Colonic mucosa (tissue), 4 donors: ENCODE data around the gene DNAH2. TPM values are rescaled to one million over a fixed set of nuclear protein-coding genes. Genes with fewer than 3 reads are reported as not detected.

Experiments
- DNase-seq: peaks from one replicate; pipeline ENCODE4 v3.0.0-alpha.2; 2020
- H3K27ac ChIP-seq: fragments of 200-600 bp; one replicate; pipeline ENCODE4 v1.8.0; 2021
- H3K27me3 ChIP-seq: fragments of 200-600 bp; one replicate; pipeline ENCODE4 v1.8.0; 2021
- H3K36me3 ChIP-seq: fragments of 200-600 bp; one replicate; pipeline ENCODE4 v1.8.0; 2021
- H3K4me1 ChIP-seq: fragments of 200-600 bp; one replicate; pipeline ENCODE4 v1.8.0; 2021; ENCODE audit warnings: mild to moderate bottlenecking
- H3K4me3 ChIP-seq: fragments of 200-600 bp; one replicate; pipeline ENCODE4 v1.8.0; 2021
- H3K9ac ChIP-seq, 2 donors: one replicate each; pipeline ENCODE4 v1.7.0; 2013; ENCODE audit warnings: control low read depth in 2 of 2, low read depth in 2 of 2, low read length in 2 of 2
- H3K9me3 ChIP-seq: fragments of 200-600 bp; one replicate; pipeline ENCODE4 v1.8.0; 2021
- intact Hi-C: fragments of 100-400 bp; cut with DNase I; formaldehyde crosslinking; loops from one replicate; pipeline ENCODE4 v1.14.1; 2022
- total RNA-seq, 2 donors: library from RNA; stranded (reverse); fragmentation: NEBNext Ultra II Directional in 1 of 2; extraction: Animal tissue kit (Norgen Biotek cat#: 25700) in 1 of 2; gene quantifications; one replicate each; pipeline ENCODE4 v1.2.1, GENCODE V29; 2021
- TF ChIP-seq, protein P1 (sequence below): fragments of 200-600 bp; IDR thresholded peaks from one replicate; pipeline ENCODE4 v1.8.0; 2022; ENCODE audit warnings: antibody characterized with exemption, mild to moderate bottlenecking
- donor health status: healthy.
- donor health status: DM: no; HTN: no; CAD: no.
- donor health status: DM: no; HTN: no; CAD: no.

Gene DNAH2
- total RNA-seq, 2 donors from 2014 or later, result 0.32 to 0.62 TPM

DNA sequence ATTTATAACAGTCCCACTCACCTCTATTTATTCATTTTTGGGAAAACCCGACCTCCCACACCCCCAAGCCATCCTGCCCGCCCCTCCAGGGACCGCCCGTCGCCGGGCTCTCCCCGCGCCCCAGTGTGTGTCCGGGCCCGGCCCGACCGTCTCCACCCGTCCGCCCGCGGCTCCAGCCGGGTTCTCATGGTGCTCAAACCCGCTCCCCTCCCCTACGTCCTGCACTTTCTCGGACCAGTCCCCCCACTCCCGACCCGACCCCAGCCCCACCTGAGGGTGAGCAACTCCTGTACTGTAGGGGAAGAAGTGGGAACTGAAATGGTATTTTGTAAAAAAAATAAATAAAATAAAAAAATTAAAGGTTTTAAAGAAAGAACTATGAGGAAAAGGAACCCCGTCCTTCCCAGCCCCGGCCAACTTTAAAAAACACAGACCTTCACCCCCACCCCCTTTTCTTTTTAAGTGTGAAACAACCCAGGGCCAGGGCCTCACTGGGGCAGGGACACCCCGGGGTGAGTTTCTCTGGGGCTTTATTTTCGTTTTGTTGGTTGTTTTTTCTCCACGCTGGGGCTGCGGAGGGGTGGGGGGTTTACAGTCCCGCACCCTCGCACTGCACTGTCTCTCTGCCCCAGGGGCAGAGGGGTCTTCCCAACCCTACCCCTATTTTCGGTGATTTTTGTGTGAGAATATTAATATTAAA is 136.7 kb downstream of the DNAH2 start:
- H3K4me3 ChIP-seq, result no peak overlapping the region
- no peak overlapping the region for H3K27ac ChIP-seq
- no peaks in the 10 kb centered on the region for H3K27me3 ChIP-seq
- peaks cover 20% of the 10 kb centered on the region for H3K4me1 ChIP-seq
- H3K36me3 ChIP-seq, result peaks cover 16% of the 10 kb centered on the region
- DNase-seq, result no peak
- no peaks in the 10 kb centered on the region for H3K9me3 ChIP-seq
- TF ChIP-seq, protein P1, sequence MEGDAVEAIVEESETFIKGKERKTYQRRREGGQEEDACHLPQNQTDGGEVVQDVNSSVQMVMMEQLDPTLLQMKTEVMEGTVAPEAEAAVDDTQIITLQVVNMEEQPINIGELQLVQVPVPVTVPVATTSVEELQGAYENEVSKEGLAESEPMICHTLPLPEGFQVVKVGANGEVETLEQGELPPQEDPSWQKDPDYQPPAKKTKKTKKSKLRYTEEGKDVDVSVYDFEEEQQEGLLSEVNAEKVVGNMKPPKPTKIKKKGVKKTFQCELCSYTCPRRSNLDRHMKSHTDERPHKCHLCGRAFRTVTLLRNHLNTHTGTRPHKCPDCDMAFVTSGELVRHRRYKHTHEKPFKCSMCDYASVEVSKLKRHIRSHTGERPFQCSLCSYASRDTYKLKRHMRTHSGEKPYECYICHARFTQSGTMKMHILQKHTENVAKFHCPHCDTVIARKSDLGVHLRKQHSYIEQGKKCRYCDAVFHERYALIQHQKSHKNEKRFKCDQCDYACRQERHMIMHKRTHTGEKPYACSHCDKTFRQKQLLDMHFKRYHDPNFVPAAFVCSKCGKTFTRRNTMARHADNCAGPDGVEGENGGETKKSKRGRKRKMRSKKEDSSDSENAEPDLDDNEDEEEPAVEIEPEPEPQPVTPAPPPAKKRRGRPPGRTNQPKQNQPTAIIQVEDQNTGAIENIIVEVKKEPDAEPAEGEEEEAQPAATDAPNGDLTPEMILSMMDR, result no peak
- intact Hi-C loops, result no loop called here
- H3K9ac ChIP-seq, result no peak overlapping the region

DNA sequence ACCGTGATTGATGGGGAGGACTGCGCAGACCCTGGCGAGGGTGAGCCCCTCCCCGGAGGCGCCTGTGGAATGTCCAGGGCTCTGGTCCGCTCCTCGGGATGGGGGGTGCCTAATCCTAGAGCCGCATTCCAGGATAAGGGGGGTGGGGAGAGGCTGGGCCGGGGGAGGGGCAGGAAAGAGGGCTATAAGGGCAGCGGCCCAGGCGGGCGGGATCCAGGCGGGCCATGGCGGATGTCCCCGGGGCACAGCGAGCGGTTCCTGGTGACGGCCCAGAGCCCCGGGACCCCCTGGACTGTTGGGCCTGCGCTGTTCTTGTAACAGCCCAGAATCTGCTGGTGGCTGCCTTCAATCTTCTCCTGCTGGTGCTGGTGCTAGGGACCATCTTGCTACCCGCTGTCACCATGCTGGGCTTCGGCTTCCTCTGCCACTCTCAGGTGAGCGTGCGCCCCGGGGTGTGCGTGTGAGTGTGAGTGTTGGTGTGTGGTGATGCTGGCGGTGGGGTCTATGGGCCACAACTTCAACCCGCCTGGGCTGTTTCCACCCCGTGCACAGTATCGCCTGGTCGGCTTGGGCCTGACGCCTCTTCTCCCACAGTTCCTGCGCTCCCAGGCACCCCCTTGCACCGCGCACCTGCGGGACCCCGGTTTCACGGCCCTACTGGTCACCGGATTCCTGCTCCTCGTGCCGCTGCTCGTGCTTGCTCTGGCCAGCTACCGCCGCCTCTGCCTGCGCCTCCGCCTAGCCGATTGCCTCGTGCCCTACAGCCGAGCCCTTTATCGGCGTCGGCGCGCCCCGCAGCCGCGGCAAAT is 137.5 kb downstream of the DNAH2 start, which contains the start of gene TMEM88:
TSS of gene TMEM88 (plus strand) at position 216 of the 809 bp plus-strand sequence. CDS start at position 225, 9 bp downstream.
- H3K4me3 ChIP-seq, result peak within 1 kb of the TSS; percentile 10
- peak within 1 kb of the TSS; percentile 6 to 96 for H3K9ac ChIP-seq
- H3K27me3 ChIP-seq, result no peaks in the 10 kb centered on the region
- TF ChIP-seq, protein P1, result no peak
- intact Hi-C loops, result no loop called here
- DNase-seq, result peak; percentile 25
- H3K9me3 ChIP-seq, result no peaks in the 10 kb centered on the region
- peaks cover 8% of the 10 kb centered on the region for H3K36me3 ChIP-seq
- peaks cover 20% of the 10 kb centered on the region for H3K4me1 ChIP-seq
- peak within 1 kb of the TSS; percentile 95 for H3K27ac ChIP-seq

DNA sequence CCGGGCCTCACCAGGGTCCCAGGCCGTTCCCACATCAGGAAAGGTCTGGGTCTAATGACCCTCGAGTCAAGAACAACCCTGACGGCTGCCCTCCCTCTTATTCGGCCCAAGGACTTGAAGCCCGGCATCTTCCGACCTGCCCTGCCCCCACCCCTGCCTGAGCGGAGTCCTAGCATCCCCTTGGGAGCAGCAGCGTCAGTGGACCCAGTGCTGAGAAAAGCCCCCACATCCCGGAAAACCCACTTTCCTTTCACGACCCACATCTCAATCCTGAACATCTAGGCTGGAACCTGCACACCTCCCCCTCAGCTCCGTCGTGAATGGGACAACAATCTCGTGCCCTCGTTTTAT is 138.1 kb downstream of the DNAH2 start:
- Histone ChIP-seq H3K4me1 (peaks cover 20% of the 10 kb centered on the region), H3K36me3 (peaks cover 7% of the 10 kb centered on the region), H3K27ac (peak overlapping the region; percentile 95), H3K4me3 (peak overlapping the region; percentile 10), H3K9ac (peak overlapping the region; percentile 6 to 96), H3K9me3 (no peaks in the 10 kb centered on the region), H3K27me3 (no peaks in the 10 kb centered on the region)
- TF ChIP-seq, protein P1, result no peak
- intact Hi-C loops, result no loop called here
- no peak for DNase-seq

DNA sequence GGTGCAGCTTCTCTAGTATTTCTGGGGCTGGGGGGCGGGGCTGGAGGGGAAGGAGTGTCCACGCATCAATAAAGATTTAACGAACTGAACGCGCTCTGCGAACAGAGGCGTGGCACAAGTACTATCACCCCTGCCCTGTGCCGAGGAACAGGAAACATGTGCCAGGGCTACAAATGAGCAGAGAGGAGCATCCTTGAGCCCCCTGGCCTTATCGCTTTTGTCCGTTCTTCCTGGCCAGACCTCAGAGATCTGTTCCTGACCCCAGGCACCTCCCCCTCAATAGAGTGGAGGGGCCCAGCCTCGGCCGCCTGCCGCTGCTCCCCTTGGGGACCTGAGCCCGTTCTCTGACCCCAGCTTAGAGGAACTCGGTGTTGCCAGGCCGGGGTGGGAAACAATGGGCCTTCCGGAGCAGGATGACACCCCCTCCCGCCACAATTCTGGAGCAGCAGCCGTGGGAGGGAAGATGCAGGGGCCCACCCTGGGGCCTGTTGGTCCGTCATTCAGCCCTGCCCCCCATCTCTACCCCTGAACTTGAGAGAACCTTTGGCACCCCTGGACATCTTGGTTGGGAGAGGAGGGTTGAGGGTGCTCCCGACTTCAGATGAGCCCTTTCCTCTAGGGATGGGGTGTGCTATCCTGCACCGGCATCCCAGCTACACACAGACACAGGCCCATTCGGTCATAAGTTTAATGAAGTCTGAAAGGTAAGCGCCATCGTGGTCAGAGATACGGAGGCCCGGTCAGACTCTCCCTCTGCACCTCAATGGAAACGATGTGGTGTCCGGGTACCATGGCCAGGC is 138.7 kb downstream of the DNAH2 start:
- Histone ChIP-seq H3K27ac (peak overlapping the region; percentile 95), H3K9me3 (no peaks in the 10 kb centered on the region), H3K4me1 (peaks cover 20% of the 10 kb centered on the region), H3K4me3 (peak overlapping the region; percentile 80), H3K9ac (peak overlapping the region; percentile 65 to 96), H3K27me3 (no peaks in the 10 kb centered on the region), H3K36me3 (peaks cover 7% of the 10 kb centered on the region)
- peak; percentile 82 for DNase-seq
- TF ChIP-seq, protein P1, result no peak
- intact Hi-C loops, result no loop called here
